Measurements from ENCODE around the gene SETD6.

The SETD6 gene

GRCh38 chr16:58516768-58517107 lies 1.4 kb downstream of the SETD6 start:
- Histone ChIP-seq H3K27me3 (ENCODE audit: insufficient read depth, poor library complexity, severe bottlenecking) (no peaks in the 10 kb centered on the region), H3K27ac (ENCODE audit: poor library complexity, severe bottlenecking) (no peak overlapping the region), H3K4me3 (ENCODE audit: severe bottlenecking) (no peak overlapping the region), H3K9me3 (ENCODE audit: severe bottlenecking) (no peaks in the 10 kb centered on the region), H3K36me3 (ENCODE audit: low read depth) (peaks cover 55% of the 10 kb centered on the region), H3K4me1 (ENCODE audit: insufficient read depth, poor library complexity, severe bottlenecking) (peaks cover 9% of the 10 kb centered on the region)
- no peak for TF ChIP-seq CTCF (IDR thresholded peaks at IDR 0.05; ENCODE audit: poor library complexity, severe bottlenecking)
- DNase-seq (ENCODE audit: low spot score) (no peak), ATAC-seq (ENCODE audit: low read depth) (no peak)

GRCh38 chr16:58518083-58518979 lies 3.0 kb downstream of the SETD6 start:
- no peak overlapping the region for H3K4me3 ChIP-seq (ENCODE audit: severe bottlenecking)
- peaks cover 71% of the 10 kb centered on the region for H3K36me3 ChIP-seq (ENCODE audit: low read depth)
- peaks cover 9% of the 10 kb centered on the region for H3K4me1 ChIP-seq (ENCODE audit: insufficient read depth, poor library complexity, severe bottlenecking)
- no peak for TF ChIP-seq CTCF (IDR thresholded peaks at IDR 0.05; ENCODE audit: poor library complexity, severe bottlenecking)
- no peaks in the 10 kb centered on the region for H3K9me3 ChIP-seq (ENCODE audit: severe bottlenecking)
- no peaks in the 10 kb centered on the region for H3K27me3 ChIP-seq (ENCODE audit: insufficient read depth, poor library complexity, severe bottlenecking)
- ATAC-seq (ENCODE audit: low read depth) = no peak
- no peak for DNase-seq (ENCODE audit: low spot score)
- H3K27ac ChIP-seq (ENCODE audit: poor library complexity, severe bottlenecking) = no peak overlapping the region

- Histone ChIP-seq H3K27ac (ENCODE audit: poor library complexity, severe bottlenecking) (no peak overlapping the region), H3K36me3 (ENCODE audit: low read depth) (peaks cover 77% of the 10 kb centered on the region), H3K9me3 (ENCODE audit: severe bottlenecking) (no peaks in the 10 kb centered on the region), H3K27me3 (ENCODE audit: insufficient read depth, poor library complexity, severe bottlenecking) (no peaks in the 10 kb centered on the region), H3K4me1 (ENCODE audit: insufficient read depth, poor library complexity, severe bottlenecking) (peaks cover 8% of the 10 kb centered on the region), H3K4me3 (ENCODE audit: severe bottlenecking) (no peak overlapping the region)
- no peak for DNase-seq (ENCODE audit: low spot score)
- ATAC-seq (ENCODE audit: low read depth) = no peak
- TF ChIP-seq CTCF (IDR thresholded peaks at IDR 0.05; ENCODE audit: poor library complexity, severe bottlenecking) = no peak
Observed at GRCh38 chr16:58518980-58519368, 3.7 kb downstream of the SETD6 start.

- no peak for TF ChIP-seq CTCF (IDR thresholded peaks at IDR 0.05; ENCODE audit: poor library complexity, severe bottlenecking)
- ATAC-seq (ENCODE audit: low read depth) (no peak), DNase-seq (ENCODE audit: low spot score) (no peak)
- H3K9me3 ChIP-seq (ENCODE audit: severe bottlenecking) = no peaks in the 10 kb centered on the region
- no peak overlapping the region for H3K27ac ChIP-seq (ENCODE audit: poor library complexity, severe bottlenecking)
- no peak overlapping the region for H3K4me3 ChIP-seq (ENCODE audit: severe bottlenecking)
- no peaks in the 10 kb centered on the region for H3K27me3 ChIP-seq (ENCODE audit: insufficient read depth, poor library complexity, severe bottlenecking)
- H3K4me1 ChIP-seq (ENCODE audit: insufficient read depth, poor library complexity, severe bottlenecking) = peaks cover 5% of the 10 kb centered on the region
- peaks cover 84% of the 10 kb centered on the region for H3K36me3 ChIP-seq (ENCODE audit: low read depth)
Observed at GRCh38 chr16:58519707-58520106, 4.4 kb downstream of the SETD6 start.

GRCh38 chr16:58530179-58530578 lies 14.9 kb downstream of the SETD6 start:
- Histone ChIP-seq H3K9me3 (ENCODE audit: severe bottlenecking) (no peaks in the 10 kb centered on the region), H3K27ac (ENCODE audit: poor library complexity, severe bottlenecking) (no peak overlapping the region), H3K27me3 (ENCODE audit: insufficient read depth, poor library complexity, severe bottlenecking) (no peaks in the 10 kb centered on the region), H3K4me1 (ENCODE audit: insufficient read depth, poor library complexity, severe bottlenecking) (no peaks in the 10 kb centered on the region), H3K4me3 (ENCODE audit: severe bottlenecking) (no peak overlapping the region), H3K36me3 (ENCODE audit: low read depth) (peaks cover 100% of the 10 kb centered on the region)
- TF ChIP-seq CTCF (IDR thresholded peaks at IDR 0.05; ENCODE audit: poor library complexity, severe bottlenecking) = no peak
- no peak for ATAC-seq (ENCODE audit: low read depth)
- DNase-seq (ENCODE audit: low spot score) = no peak
